Measurements from ENCODE around the gene RAP1GAP2.
A peak's percentile ranks its signal among the peaks of the same experiment; 100 is the strongest.
"Not testable (repeated sequence)": the region's sequence is repeated elsewhere in the genome, so short reads cannot be mapped to it uniquely, and the experiment has no call there.

RAP1GAP2 gene

DNA sequence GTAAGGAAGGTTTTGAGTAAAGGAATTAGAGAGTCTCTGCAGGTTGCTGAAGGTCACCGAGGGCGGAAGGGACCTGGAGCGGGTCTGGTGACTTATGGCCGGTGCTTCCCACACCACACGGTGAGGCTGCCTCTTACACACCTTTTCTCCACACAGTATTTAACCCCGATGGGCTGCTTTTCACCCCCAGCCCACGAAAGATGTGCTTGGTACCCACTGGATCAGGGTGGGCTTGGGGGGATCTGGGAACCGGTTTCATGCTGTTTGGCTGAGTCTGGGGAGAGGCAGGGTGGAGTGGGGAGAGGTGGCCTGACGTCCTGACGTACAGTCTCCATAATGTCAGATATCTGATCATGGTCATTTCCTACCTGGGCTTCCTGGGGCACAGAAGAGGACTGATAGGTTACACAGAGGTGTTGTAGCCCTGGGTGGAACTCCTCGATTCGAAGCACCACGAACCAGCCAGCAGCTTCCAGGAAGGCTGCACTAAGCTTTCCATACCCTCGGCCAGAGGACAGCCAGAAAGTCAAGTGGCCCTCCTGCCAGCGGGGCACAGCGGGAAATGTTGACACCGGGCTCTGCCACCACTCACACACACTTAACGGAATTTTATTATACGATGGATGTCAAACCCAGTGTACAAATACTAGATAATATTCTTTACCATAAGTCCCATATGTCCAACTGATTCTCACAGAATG lies 233.1 kb downstream of the RAP1GAP2 start:
- no peak for DNase-seq

DNA sequence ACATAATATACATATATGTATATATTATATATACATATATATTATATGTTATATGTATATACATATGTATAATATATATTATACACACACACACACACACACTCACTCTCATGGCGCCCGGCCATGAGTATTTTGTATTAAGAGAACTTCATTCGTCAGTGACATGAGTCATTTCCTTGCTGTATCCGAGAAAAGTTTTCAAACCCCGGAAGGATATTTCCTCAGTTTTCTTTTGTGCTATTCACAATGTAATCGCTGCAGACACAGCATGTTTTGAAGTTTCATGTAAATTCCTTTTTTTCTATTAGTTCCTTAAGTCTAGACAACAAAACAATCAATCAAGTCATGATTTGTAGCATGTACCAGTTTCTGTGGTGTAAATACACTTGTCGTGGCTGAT lies 233.9 kb downstream of the RAP1GAP2 start:
- peak; percentile 70 for DNase-seq

GRCh38 chr17:3030852-3031470 lies 234.7 kb downstream of the RAP1GAP2 start:
- not testable (repeated sequence) for DNase-seq

DNA sequence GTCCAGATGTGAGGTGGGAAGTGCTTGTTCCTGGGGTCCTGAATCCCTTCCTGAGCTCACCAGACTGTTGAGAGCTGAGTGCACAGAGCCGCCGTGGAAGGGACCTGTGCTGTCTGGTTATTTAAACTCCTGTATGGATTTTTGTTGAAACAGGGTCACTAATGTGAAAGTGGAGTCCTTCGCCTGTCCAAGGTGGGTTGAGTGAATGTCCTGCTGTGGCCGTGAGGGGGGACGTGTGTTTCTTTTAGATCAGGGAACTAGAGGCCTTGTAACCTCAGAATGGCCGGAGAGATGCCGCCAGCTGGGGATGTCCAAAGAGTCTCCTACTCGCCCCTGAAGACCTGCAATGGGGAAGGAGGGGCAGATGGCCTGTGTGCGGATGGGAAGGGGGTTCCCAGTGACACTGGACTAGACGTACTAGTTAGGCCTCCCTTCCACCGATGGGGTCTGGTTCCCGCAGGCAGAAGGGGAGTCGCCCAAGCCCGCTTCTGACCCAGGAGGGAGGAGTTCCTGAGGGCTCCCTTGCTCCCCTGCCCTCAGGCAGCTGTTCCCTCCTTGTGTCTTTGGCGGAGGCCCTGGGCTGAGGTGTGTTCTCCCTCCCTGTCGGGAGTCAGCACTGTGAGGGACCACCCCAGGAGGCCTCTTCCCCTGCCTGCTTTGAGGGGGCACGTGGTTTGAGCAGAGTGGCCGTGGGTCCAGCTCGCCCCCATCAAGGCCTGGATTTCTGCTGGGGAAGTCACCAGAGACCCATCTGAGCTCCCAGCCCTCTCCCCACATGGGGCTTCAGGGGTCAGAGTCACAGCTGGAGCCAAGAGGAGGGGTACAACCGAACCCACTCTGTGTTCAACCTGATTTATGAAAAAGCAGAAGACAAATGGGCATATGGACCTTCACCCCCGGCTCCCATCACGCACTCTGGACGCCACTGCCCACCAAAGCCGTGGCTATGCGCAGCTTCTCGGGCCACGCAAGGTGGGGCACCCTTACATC lies 236.3 kb downstream of the RAP1GAP2 start:
- DNase-seq = no peak

DNA sequence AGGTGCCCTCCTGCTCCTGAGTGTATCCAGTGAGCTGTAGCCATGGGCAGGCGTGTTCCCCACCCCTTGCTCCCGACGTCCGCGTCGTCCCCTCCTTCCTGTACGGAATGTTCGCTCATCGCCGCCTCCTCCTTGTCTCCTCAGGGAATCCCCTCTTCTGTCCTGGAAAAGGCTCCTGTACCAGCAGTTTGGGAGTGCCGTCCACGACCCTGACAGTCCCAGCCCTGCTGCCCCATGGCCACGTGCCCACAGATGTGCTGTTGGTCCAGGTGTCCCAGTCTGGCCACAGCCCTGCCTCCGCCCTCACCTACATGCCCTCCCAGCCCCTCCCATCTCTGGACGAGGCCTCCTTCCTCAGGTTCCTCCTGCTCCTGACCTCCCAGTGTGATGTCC lies 237.0 kb downstream of the RAP1GAP2 start:
- no peak for DNase-seq

GRCh38 chr17:3033741-3034577 lies 237.7 kb downstream of the RAP1GAP2 start:
- DNase-seq = no peak

DNA sequence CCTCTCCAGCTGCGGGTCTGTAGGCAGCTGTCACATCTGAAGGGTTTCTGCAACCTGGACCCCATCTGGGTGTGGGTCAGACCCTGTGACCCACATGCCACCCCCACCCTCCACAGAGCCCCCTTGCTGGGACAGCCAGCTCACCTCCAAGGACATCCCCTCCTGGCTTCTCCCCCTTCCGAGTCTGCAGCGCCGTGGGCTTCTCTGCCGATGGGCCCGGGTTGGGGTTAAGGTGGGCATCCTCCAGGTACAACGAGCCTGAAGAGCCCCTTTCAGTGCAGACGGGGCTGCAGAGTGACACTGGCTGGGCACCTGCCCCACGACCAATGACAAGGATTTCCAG lies 238.3 kb downstream of the RAP1GAP2 start:
- no peak for DNase-seq

DNA sequence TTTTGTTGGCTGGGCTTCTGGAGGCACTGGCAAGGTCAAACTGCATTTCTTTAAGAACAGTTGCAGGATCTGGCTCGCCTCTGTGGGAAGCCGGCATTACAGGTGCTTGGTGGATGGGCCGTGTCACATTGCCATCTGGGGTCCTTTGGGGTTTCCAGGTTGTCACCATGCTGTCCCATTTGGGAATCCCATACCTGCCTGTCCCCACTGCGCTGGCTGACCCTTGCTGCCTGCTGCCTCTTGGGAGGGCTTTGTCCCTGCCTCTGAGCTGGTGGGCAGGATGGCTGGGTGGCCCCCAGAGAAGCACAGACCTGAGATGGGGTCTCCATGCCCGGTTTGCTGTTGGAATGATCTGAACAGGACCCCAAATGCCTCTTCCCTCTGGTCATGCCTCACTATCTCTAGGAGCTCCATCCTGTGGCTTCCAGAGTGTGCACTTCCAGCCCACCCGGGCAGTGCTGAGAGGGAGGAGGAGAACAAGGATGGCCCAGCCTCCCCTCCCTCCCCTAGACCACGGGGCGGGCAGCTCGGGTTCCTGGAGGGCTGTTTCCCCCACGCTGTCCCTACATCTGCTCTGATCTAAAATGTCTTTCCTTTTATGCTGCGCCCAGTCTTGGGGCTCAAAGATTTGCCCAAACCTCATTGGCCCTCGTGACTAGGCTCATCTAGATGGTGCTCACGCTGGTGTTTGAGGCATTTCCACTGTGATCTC lies 239.2 kb downstream of the RAP1GAP2 start:
- DNase-seq = no peak

GRCh38 chr17:3035968-3036280 lies 239.7 kb downstream of the RAP1GAP2 start:
- DNase-seq = no peak

DNA sequence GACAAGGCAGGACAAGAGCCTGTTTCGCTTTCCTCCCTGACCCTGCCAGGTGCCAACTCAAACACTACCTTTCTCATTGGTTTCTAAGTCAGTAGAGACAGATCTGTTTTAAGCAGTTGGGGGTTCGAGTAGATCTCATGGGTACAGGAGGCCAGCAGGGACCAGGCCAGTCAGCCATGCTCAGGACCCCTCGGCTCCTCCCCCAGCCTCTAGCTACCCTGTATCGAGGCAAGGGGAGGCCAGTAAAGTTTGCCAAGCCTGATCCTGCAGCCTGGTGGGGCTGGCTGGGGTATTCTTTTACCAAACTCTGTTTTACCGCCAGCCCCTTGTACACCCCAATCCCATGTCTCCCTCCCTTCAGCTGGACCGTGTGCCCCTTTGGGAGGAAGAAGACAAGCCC lies 240.6 kb downstream of the RAP1GAP2 start:
- no peak for DNase-seq

DNA sequence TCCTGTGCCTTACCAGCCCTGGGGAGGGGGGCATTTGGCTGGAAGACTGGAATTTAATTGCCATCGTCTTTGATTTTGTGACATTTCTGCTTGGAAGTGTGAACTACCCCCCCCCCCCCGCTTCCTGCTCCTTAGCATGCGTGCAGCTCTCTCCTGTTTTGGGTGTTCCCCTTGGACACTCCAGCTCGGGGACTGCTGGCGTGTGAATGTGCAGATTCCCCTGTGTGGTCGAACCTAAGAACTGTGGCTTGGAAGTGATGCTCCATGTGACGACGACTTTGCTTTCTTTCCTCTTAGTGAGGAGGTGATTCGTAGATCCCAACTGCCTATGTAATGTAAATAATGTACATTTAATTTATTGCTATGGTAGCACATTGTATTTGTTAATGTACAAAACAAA lies 241.0 kb downstream of the RAP1GAP2 start:
- no peak for DNase-seq

DNA sequence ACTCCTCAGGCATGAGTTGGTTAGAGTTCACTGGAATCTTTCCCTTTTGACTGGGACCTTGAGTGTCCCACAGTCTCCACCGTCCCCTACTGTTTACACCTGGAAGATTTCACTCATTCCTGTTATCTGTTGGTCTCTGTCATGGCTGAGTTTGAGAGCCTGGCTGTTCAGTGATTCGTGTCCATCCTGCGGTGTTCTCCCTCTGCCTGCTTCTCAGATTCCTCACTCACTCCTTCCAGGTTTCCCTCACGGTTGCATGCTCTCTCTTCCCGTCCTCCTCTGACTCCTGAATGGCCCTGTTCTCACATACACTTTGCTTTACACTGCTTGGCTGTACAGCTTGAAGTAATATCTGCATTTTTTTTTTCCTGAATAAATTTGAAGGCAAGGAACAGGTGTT lies 242.7 kb downstream of the RAP1GAP2 start:
- no peak for DNase-seq

GRCh38 chr17:3039736-3040135 lies 243.5 kb downstream of the RAP1GAP2 start:
- no peak for DNase-seq

DNA sequence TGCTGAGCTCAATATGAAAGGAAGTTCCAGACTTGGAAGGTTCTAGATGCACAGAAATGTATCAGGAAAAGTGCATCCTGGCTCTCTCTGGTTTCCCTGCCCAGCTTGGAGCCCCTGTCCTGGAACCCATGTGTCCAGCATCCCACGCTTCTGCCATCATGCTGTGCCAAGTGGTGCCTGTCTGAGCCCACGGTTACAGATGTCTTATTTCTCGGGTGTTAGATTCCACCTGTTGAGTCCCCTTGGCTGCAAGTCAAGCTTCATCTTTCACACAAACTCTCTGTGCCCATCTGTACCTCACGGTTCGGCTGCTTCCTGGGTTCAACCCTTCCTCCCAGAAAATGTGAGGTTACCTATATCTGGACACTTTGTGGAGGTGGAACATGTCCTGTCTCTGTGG lies 244.6 kb downstream of the RAP1GAP2 start:
- DNase-seq = no peak

GRCh38 chr17:3043737-3044365 lies 247.6 kb downstream of the RAP1GAP2 start:
- DNase-seq = peak; percentile 7

DNA sequence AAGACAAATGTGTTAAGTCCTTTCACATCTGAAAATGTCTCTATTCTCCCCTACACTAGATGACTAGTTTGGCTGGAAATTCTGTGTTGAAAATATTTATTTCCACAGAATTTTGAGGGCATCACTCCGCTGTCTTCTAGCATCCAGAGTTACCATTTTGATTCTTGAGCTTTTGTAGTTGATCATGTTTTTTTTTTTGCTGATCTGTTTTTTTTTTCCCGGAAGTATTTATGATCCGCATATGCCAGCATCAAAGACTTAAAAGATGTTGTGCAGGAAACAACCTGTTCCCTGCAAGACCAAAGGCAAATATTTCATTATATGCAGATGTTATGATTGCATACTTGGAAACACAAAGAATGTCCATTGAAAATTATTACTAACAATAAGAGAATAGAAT lies 250.5 kb downstream of the RAP1GAP2 start:
- DNase-seq = no peak

DNA sequence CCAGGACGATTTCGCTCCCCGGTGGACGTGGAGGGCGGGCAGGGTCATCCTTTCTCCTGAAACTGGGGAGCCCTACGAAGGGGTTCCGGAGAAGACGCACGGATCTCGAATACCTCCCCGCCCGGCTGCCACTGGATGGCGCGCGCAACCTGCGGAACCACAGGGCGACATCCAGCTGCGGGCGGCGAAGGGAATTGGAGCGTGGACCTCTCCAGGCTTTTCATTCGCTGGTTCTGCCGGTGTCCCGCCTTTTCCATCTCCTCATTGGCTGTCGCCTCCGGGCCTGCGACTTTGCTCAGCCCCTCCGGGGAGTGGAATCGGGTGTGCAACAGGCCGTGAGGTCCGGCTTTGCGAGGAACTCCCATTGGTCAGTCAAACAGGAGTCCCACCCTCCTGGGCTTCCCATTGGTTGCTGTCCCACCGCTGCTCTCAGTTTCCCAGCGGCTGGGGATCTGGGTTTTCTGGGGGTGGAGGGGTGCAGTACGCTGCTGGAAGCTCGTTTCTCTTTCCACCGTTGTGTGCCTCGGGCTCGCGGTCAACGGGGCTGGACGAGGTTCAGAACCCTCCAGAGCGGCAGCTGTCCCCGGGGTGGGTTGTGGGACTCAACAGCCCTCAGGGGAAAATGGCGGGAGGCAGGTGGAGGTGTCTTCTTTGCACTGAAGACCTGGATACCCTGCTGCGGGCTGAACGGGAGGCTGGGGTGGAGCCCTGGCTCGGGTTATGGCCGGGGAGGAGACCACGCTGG lies 252.7 kb downstream of the RAP1GAP2 start:
- peak; percentile 94 for DNase-seq

DNA sequence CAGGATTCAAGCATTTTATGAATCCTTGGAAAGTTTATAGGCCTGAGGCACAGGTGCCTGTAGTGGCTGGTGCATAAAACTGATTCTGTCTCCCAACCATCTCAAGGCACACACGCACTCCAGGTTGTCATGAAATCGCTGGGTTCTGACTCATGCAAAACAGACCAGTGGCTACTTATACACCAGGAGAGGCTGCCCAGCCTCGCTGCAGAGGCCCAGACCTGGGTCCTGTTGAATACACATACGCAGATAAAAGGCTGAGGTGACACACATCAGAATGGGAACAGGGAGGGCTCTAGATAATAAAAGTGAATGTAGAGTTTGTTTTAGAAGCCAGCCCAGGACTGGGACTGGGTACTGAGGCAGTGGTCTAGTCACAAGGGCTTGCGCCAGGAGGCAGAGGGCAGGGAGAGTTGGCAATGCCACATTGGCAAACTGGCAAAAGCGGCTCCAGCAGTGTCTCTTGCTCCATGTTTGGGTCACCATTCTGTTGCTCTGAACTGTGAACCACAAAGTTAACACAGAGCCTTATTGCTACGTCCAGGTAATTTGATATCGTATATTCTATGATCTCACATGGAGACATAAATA lies 253.6 kb downstream of the RAP1GAP2 start:
- no peak for DNase-seq

GRCh38 chr17:3054868-3055267 lies 258.6 kb downstream of the RAP1GAP2 start:
- not testable (repeated sequence) for DNase-seq

DNA sequence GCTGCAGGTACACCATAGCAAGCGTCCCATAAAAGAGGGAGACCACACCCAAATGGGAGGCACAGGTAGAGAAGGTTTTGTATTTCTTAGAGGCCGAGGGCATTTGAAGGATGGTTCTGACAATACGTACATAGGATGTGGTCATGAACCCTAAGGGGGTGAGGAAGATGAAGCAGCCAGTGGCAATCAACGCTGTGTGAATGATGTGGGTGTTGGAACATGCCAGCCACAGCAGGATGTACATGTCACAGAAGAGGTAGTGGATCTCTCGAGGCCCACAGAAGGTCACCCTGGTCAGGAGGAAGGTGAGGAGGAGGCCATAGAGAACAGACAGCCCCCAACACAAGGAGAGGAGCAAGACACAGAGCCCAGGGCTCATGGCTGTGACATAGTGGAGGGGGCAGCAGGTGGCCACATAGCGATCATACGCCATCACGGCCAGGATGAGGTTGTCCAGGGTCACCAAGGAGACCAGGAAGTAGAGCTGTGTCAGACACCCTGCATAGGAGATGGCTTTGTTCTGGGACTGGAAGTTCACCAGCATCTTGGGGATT lies 266.7 kb downstream of the RAP1GAP2 start:
- DNase-seq = not testable (repeated sequence)

Measured in HCEC 1CT (cell line).